HG02623 (cell line): ENCODE measurements around the gene MUC5AC.

Source experiments
- ATAC-seq: cut with Tn5 transposase; IDR thresholded peaks from one replicate; pipeline ENCODE4 v1.9.1; 2021; ENCODE audit warnings: moderate library complexity; ENCODE audit not compliant: unreplicated experiment

MUC5AC gene

DNA sequence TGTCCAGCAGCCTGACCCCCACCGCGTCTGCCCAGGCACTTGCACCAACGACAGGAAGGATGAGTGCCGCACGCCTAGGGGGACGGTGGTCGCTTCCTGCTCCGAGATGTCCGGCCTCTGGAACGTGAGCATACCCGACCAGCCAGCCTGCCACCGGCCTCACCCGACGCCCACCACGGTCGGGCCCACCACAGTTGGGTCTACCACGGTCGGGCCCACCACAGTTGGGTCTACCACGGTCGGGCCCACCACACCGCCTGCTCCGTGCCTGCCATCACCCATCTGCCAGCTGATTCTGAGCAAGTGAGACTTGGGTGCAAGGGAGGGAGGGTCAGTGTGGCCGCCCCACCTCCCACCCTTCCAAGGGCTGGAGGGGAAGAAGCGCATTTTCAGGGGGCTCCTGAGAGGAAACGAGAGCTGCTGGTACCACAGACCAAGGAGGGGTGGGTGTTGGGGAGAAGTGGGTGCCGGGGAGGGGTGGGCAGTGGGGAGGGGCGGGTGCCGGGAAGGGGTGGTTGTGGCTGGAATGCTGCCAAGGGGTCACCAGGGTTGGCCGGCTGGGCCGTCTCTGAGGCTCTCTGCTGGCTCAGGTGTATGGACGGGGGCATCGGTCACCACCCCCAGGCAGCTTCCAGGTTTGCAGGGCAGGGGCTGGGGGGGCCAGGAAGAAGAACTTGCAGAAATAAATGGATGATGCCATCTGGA is 37.4 kb downstream of the MUC5AC start:
- no peak for ATAC-seq

- ATAC-seq = no peak
Measured at GRCh38 chr11:1195682-1196515, 38.1 kb downstream of the MUC5AC start.

DNA sequence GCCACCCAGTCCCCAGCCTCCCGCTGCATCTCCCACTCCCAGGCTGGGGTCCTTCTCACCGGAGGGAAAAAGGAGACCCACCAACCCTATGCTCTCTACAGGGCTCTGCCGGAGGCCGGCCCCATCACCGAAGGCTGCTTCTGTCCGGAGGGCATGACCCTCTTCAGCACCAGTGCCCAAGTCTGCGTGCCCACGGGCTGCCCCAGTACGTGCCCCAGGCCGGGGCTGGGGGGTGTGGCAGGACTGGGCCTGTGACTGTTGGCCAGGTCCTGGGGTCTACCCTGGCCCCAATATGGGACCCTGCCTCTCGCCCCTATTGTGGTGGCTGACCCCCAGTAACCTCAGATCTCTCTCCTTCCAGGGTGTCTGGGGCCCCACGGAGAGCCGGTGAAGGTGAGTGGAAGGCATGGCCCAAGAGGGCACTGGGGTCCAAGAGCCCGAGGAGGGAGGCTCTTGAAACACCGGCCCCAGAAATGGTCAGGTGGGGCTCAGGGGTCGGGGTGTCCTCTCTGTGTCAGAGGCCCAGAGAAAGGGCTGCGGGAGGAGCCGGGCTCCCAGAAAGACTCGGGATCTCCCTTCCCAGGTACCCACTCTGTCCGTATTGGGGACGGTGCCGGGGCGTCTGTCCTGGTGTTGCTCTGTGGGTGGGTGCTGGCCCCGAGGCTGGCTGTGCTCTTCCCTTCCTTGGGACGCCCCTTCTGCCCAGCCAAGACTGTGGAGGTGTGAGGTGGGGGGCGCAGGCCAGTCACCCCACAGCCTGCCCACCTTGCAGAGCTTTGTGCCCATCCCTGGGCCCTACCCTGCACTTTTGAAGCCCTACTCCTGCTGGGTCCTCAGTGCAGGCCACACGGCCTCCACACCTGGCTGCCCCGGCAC is 39.0 kb downstream of the MUC5AC start:
- ATAC-seq = no peak

- ATAC-seq = no peak
Measured at GRCh38 chr11:1197431-1197885, 39.7 kb downstream of the MUC5AC start.

DNA sequence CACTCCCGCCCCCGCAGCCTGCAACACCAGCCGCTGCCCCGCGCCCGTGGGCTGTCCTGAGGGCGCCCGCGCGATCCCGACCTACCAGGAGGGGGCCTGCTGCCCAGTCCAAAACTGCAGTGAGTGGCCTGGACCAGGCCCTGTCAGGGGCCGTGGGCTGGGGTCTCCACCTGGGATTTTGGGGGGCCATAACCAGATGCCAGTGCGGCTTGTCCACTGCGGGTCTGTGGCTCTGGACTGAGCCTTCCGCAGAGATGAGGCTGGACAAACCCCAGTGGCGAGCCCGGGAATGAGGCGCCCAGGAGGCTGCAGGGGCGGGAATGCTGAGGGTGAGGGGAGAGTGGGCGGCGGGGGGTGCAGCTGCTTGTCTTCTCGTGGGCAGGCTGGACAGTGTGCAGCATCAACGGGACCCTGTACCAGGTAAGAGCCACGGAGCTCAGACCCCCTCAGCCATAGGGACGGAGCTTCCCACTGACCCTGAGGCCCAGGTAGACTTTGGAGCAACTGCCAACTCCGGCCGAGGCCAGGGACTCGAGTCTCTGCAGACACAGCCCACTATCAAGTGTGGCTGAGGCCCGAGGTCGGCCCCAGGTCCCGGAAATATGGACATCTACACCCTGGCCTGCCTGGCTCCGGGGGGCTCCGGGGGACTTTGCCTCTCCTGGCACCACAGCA is 40.3 kb downstream of the MUC5AC start:
- ATAC-seq = no peak

- no peak for ATAC-seq
Measured at GRCh38 chr11:1198561-1199240, 40.9 kb downstream of the MUC5AC start.

GRCh38 chr11:1199241-1199750 is 41.5 kb downstream of the MUC5AC start:
- ATAC-seq = no peak

DNA sequence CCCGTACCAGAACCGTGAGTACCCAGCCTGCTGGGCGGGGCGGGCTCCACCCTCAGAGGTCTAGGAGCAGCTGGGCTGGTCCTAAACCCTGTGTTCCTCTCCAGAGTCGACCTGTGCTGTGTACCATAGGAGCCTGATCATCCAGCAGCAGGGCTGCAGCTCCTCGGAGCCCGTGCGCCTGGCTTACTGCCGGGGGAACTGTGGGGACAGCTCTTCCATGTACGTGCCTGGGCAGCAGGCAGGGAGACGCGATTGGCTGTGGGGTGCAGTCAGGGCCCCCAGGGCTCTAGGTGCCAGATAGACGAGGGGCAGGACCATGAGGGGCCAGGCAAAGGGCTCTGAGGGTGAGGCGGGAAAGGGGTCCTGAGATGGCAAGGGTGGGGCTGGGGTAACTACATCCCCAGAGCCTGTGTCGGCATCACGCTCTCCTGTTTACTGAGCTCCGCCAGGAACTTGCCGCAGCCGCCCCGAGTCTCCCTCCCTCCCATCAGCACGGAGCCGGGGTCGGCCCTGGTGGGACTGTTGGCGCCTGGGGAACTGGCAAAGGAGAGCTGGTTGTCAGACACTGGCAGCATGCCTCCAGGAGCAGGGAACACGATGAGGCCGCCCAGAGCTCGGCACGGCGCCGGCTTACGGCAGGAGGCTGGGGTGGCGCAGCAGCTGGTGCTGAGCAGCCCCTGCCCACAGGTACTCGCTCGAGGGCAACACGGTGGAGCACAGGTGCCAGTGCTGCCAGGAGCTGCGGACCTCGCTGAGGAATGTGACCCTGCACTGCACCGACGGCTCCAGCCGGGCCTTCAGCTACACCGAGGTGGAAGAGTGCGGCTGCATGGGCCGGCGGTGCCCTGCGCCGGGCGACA is 42.2 kb downstream of the MUC5AC start:
- no peak for ATAC-seq

DNA sequence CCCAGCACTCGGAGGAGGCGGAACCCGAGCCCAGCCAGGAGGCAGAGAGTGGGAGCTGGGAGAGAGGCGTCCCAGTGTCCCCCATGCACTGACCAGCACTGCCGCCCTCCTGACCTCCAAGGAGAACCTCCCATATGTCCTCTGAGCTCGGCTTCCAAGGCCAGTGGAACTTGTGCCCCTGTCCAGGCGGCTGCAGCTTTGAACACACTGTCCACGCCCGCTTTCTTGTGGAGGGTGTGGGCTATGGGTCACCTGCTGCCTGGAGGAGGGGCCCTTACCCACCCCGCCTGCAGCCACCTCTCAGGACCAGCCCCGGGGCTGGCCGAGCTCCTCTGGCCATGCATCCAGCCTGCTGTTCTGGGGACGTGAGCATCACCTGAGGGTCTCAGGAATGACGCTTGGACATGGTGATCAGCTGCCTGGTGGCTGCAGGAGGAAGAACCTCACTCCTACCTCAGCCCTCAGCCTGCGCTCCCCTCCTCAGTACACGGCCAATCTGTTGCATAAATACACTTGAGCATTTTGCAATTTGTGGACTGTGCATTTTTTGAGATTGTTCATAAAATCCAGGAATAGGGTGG is 42.9 kb downstream of the MUC5AC start:
- no peak for ATAC-seq

DNA sequence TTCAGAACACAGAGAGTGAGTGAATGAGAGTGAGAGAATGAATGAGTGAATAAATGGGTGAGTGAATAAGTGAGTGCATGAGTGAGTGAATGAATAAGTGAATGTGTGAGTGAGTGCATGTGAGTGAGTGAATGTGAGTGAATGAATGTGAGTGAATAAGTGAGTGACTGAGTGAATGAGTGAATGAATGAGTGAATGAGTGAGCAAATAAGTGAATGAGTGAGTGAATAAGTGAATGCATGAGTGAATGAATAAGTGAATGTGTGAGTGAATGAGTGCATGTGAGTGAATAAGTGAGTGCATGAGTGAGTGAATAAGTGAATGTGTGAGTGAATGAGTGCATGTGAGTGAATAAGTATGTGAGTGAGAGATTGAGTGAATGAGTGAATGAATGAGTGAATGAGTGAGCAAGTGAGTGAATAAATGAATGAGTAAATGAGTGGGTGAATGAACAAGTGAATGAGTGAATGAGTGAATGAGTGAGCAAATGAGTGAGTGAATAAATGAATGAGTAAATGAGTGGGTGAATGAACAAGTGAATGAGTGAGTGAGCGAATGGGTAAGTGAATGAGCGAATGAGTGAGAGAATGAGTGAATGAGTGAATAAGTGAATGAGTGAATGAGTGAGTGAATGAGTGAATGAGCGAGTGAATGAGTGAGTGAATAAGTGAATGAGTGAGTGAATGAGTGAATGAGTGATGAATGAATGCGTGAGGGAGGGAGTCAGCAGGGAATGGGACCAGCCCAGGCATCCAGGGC is 43.8 kb downstream of the MUC5AC start:
- no peak for ATAC-seq

DNA sequence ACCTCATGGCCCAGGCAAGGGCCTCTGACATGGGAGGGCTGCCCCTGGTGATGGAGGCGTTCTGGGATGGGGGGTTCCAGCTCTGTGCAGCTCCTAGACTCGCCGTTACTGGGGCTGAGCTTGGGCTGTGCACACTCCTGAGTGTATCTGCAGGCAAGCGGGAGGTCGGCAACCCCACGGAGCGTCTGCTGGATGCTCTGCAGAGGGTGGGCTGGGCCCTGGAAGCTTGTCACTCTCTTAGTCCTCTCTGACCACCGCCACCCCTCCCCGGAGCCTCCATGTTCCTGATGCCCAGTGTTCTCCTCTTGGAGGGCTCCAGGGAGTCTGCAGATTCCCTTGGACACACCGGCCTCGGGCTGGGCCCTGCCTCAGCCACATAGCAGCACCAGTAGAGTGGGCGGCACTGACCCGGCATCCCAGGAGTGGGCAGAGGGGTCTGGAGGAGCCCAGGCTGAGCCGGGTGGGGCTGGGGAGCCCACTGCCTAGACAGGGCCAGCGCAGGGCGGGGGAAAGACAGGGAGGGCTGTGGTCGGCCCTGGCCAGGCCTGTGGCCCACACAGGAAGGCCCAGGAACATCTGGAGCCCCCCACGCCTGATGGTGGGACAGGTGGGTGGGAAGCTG is 44.5 kb downstream of the MUC5AC start:
- ATAC-seq = no peak

GRCh38 chr11:1202776-1203504 is 45.2 kb downstream of the MUC5AC start:
- no peak for ATAC-seq

DNA sequence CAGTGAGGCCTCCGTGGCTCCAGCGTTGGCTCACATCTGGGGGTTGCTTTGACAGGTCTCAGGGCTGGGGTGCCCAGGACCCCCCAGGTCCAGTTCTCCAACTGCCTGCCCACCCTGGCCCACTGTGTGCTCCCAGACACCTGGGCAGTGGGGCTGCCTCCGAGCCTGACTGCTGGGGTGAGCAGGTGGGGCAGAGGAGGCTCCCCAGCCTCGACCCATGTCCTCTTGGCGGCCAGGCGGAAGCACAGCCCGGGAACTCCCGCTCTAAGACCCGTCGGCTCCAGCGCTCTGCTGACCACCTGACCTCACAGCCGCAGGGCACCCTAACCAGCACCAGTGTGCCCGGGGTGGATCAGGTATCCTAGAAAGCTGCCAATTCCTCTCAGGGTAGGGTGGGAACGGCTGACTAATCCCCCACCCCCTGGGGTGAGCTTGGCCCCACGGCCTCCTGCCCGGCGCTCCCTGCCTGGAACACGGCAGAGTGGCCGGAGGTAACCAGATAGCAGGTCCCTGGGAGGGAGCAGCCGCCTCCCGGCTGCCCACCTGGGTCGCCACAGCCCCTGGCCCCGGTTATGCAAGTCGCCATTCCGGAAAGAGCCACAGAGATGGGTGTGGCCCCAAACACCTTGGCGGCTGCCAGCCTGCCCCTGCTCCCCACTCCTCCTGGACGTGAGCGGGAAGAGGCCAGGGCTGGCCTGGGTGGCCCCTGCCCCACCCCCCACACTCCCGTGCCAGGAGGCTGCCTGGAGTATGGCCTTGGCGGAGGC is 45.9 kb downstream of the MUC5AC start:
- no peak for ATAC-seq

DNA sequence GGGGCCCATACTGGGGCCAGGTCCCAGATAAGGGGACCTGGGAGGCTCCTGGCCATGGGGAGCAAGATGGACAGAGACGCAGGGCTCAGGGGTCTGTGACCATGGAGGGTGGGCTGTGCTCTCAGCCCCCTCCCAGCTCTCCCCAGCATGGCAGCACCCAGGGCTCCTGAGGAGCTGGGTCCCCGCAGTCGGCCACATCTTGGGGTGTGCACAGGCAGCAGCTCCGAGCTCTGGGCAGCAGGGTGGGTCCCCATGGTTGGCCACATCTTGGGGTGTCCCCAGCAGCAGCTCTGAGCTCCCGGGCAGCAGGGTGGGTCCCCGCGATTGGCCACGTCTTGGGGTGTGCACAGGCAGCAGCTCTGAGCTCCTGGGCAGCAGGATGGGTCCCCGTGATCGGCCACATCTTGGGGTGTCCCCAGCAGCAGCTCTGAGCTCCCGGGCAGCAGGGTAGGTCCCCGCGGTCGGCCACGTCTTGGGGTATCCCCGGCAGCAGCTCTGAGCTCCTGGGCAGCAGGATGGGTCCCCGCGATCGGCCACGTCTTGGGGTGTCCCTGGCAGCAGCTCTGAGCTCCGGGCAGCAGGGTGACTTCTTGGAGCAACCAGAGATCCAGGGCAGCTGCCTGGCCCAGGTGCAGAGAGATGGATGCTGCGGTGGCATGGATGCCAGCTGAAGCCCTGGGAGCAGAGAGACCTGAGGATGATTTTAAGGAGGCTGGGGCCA is 46.8 kb downstream of the MUC5AC start:
- ATAC-seq = no peak
